HG03342 (cell line): ENCODE data around the gene GTF2F1.
"Not testable (repeated sequence)": the region's sequence is repeated elsewhere in the genome, so short reads cannot be mapped to it uniquely, and the experiment has no call there.

ENCODE experiments used
- ATAC-seq: cut with Tn5 transposase; IDR thresholded peaks from one replicate; pipeline ENCODE4 v1.9.1; 2021; ENCODE audit warnings: mild to moderate bottlenecking, moderate library complexity; ENCODE audit not compliant: unreplicated experiment

The GTF2F1 gene

DNA sequence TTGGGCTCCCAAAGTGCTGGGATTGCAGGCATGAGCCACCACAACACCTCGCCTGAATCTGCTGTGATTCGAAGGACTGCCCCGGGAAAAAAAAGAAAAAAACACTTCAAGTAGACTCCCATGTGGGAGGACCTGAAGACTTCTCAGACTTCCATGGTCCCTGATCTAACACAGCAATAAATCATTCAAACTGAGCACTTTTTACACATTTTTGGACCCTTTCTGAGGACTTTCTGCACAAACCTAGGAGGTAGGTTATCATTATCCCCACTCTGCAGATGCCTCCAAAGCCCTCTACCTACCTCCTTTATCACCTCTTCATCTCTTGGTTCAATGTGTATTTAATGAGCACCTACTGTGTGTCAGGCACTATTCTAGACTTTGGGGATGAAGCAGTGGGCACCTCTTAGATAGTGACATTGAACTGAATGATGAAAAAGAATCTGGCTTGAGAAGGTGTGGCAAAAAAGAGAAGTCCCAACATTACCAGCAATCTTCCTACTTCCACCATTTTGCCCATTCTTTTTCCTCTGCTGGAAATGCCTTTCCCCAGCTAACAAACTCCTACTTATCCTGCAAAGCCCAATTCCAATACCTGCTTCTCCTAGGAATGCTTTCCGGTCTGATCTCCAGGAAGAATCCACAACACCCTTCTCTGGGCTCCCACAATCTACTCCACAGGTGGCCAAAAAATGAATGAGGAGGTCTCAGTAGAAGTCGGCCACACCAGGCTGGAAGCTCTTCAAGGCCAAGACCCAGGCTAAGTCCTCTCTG is 33.2 kb downstream of the GTF2F1 start:
- no peak for ATAC-seq

GRCh38 chr19:6358003-6358402 is 35.0 kb downstream of the GTF2F1 start:
- ATAC-seq, result no peak

DNA sequence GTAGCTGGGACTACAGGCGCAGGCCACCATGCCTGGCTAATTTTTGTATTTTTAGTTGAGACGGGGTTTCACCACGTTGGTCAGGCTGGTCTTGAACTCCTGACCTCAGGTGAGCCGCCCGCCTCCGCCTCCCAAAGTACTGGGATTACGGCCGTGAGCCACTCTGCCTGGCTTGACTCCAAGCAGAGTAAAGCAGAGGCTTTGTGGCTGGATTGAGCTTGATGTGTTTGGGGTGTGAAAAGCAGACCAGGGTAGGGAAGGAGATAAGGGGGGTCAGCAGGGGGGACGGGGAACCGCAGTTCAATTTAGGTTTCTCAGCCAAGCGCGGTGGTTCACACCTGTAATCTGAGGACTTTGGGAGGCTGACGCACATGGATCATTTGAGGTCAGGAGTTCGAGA is 35.8 kb downstream of the GTF2F1 start:
- ATAC-seq, result no peak

DNA sequence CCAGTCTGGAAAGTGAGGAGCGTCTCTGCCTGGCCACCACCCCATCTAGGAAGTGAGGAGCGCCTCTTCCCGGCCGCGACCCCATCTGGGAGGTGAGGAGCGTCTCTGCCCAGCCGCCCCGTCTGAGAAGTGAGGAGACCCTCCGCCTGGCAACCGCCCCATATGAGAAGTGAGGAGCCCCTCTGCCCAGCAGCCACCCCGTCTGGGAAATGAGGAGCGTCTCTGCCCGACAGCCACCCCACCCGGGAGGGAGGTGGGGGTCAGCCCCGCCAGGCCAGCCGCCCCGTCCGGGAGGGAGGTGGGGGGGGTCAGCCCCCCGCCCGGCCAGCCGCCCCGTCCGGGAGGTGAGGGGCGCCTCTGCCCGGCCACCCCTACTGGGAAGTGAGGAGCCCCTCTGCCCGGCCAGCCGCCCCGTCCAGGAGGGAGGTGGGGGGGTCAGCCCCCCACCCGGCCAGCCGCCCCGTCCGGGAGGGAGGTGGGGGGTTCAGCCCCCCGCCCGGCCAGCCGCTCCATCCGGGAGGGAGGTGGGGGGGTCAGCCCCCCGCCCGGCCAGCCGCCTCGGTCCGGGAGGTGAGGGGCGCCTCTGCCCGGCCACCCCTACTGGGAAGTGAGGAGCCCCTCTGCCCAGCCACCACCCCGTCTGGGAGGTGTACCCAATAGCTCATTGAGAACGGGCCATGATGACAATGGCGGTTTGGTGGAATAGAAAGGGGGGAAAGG is 37.5 kb downstream of the GTF2F1 start:
- ATAC-seq, result not testable (repeated sequence)

GRCh38 chr19:6354098-6354674 is 38.8 kb downstream of the GTF2F1 start:
- no peak for ATAC-seq

DNA sequence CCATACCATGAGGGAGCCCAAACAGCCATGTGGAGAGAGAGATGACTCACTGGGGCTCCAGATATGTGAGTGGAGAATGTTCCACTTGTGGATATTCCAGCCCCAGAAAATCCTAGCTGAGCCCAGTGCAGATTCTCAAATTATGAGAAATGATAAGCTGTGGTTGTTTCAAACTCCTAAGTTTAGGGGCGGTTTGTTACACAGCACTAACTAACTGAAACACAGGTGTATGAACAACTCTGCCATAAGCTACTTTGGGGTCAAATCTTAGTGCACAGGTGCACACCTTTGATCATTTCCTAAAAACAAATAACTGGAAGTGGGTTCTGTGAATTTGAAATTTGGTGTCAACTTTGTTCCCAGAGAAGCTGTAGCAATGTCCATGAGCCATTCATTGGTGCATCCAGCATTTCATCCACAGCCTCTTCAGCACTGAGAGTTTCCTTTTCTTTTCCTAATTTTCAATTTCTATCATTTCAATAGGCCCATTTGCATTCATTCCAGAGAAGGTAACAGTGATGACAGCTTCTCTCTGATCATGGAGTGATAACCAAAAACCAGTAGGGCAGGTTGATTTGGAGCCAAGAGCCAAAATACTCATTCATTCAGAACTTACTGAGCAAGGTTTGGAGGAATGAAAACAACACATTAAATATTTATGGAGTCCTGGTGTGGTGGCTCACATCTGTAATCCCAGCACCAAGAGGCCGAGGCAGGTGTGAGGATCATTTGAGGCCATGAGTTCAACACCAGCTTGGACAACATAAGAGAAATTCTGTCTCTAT is 40.4 kb downstream of the GTF2F1 start:
- ATAC-seq, result no peak

GRCh38 chr19:6350688-6351087 is 42.3 kb downstream of the GTF2F1 start:
- no peak for ATAC-seq

GRCh38 chr19:6349271-6349670 is 43.7 kb downstream of the GTF2F1 start:
- ATAC-seq, result not testable (repeated sequence)

DNA sequence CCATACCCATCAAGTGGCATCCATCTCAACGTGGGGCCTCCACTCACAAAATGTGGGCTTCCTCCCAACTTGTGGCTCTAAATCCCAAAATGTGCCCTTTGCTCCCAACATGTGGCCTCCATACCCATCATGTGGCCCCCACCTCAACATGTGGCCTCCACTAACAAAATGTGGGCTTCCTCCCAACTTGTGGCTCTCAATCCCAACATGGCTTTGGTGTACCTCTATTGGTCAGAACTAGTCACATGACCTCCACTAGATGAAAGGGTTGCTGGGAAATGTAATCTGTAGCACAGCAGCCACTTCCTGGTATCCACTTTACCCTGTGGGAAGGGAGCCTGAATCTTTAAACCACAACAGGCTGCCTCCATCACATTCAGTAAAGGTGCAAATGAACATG is 49.5 kb downstream of the GTF2F1 start:
- no peak for ATAC-seq

DNA sequence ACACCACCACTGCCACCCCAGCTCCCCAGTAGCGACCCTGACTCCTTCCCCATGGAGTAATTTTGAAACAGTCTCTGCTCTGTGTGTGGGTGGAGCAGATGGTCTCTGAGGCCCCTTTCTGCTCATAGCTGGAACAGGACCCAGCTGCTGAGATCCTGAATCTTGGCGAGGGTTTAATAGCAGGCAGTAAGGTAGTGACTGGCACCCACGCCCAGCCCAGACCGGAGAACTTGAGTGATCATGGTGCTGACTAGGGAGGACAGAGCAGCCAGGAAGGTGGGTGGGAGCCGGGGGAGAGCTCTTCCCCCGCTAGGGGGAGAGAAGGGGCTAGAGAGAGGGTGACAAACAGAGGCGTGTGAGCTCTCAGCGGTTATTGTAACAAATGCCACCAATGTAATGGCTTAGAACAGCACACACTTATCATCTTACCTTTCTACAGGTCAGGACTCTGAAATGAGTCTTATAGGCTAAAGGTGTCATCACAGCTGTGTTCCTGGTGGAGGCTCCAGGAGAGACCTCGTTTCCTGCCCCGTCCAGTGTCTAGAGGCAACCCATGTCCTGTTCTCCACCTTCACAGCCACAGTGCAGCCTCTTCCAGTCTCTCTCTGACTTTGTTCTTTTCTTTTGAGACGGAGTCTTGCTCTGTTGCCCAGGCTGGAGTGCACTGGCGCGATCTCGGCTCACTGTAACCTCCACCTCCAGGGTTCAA is 52.3 kb downstream of the GTF2F1 start:
- no peak for ATAC-seq

DNA sequence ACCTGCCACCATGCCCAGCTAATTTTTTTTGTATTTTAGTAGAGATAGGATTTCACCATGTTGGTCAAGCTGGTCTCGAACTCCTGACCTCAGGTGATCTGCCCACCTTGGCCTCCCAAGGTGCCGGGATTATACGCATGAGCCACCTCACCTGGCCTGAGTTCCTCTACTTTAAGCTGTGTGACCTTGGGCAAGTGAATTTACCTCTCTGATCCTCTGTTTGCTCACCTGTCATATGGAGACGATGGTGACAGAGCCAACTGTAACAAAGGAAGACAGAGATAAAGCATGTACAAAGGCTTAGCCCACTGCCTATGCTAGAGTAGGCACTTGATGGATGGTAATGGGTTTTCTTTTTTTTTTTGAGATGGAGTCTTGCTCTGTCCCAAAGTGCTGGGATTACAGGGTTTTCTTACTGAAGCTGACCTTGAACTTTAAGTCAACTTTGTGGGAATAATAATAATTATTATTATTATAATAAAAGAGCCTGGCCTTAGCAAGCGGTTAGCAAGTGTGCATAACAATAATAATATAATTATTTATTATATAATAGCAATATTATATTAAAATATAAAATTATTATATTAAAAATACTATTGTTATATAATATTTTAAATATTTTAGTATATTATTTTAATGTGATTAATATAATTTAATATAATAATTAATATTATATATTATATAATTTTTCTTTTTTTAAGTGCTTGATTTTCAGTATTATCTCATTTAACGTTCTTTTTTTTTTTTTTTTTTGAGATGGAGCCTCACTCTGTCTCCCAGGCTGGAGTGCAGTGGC is 58.3 kb downstream of the GTF2F1 start:
- no peak for ATAC-seq

- ATAC-seq, result no peak
Measured at GRCh38 chr19:6333439-6333838, 59.5 kb downstream of the GTF2F1 start, which contains the start of gene ACER1. ACER1 (minus strand) TSS chr19:6333612; CDS start chr19:6333551, 61 bp downstream.
